Upper lobe of right lung (tissue), 1 donor: ENCODE measurements around the gene KIAA0753. TPM values are rescaled to one million over a fixed set of nuclear protein-coding genes. Genes with fewer than 3 reads are reported as not detected.

Source experiments
- ATAC-seq: fragments of 200-7000 bp; cut with Tn5 transposase; one replicate; pipeline ENCODE4 v1.9.1; 2020; ENCODE audit warnings: mild to moderate bottlenecking, moderate library complexity
- DNase-seq: peaks from one replicate; pipeline ENCODE4 v3.0.0-alpha.2; 2020
- H3K27ac ChIP-seq: fragments of 200-600 bp; one replicate; pipeline ENCODE4 v1.8.0; 2022
- H3K27me3 ChIP-seq: fragments of 200-600 bp; one replicate; pipeline ENCODE4 v1.8.0; 2022; ENCODE audit warnings: mild to moderate bottlenecking
- H3K36me3 ChIP-seq: fragments of 200-600 bp; one replicate; pipeline ENCODE4 v1.8.0; 2022
- H3K4me1 ChIP-seq: fragments of 200-600 bp; one replicate; pipeline ENCODE4 v1.8.0; 2022
- H3K4me3 ChIP-seq: fragments of 200-600 bp; one replicate; pipeline ENCODE4 v1.8.0; 2022; ENCODE audit warnings: mild to moderate bottlenecking
- H3K9me3 ChIP-seq: fragments of 200-600 bp; one replicate; pipeline ENCODE4 v1.8.0; 2022
- intact Hi-C: fragments of 100-400 bp; cut with DNase I; formaldehyde crosslinking; loops from one replicate; pipeline ENCODE4 v1.11.0; 2022
- total RNA-seq: library from RNA; stranded (reverse); fragmentation: NEBNext Ultra II Directional; extraction: Animal tissue kit (Norgen Biotek cat#: 25700); gene quantifications from one replicate; pipeline ENCODE4 v1.2.1, GENCODE V29; 2021
- TF ChIP-seq, protein P1 (sequence below): fragments of 200-600 bp; IDR thresholded peaks from one replicate; pipeline ENCODE4 v1.8.0; 2022; ENCODE audit warnings: antibody characterized with exemption
- donor health status: DM: no; HTN: yes; CAD: no; lungs with severe emphysema.

KIAA0753 gene
- total RNA-seq, 1 donor from 2014 or later = 18.3 TPM

DNA sequence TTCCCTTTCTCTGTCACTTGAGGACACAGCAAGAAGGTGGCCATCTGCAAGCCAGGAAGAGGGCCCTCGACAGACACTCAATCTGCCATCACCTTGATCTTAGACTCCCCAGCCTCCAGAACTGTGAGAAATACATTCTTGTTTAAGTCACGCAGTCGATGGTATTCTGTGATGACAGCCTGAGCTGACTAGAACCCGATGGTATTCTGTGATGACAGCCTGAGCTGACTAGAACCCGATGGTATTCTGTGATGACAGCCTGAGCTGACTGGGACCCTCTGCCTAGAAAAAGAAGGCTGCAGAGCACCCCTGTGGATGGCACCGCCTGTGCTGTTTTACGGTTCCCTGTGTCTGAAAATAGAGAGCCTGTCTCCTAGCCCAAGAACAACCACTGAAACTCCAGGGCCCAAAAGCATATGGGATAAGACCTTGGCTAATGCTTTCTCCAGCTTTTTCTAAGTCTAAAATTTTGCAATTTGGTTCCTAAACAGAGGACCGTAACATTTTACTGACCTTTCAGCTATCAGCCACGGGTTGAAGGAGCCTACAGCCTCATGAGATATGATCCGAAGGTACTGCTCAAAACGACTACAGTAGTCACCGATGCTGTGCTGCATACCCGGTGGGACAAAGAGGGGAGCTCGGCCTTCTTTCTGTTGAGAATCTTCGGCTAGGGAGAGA lies 51.1 kb downstream of the KIAA0753 start:
- ATAC-seq (no peak), DNase-seq (no peak)
- peaks cover 4% of the 10 kb centered on the region for H3K9me3 ChIP-seq
- peaks cover 8% of the 10 kb centered on the region for H3K4me1 ChIP-seq
- intact Hi-C loops = no loop called here
- no peak overlapping the region for H3K4me3 ChIP-seq
- H3K36me3 ChIP-seq = peaks cover 61% of the 10 kb centered on the region
- H3K27me3 ChIP-seq = no peaks in the 10 kb centered on the region
- TF ChIP-seq, protein P1, sequence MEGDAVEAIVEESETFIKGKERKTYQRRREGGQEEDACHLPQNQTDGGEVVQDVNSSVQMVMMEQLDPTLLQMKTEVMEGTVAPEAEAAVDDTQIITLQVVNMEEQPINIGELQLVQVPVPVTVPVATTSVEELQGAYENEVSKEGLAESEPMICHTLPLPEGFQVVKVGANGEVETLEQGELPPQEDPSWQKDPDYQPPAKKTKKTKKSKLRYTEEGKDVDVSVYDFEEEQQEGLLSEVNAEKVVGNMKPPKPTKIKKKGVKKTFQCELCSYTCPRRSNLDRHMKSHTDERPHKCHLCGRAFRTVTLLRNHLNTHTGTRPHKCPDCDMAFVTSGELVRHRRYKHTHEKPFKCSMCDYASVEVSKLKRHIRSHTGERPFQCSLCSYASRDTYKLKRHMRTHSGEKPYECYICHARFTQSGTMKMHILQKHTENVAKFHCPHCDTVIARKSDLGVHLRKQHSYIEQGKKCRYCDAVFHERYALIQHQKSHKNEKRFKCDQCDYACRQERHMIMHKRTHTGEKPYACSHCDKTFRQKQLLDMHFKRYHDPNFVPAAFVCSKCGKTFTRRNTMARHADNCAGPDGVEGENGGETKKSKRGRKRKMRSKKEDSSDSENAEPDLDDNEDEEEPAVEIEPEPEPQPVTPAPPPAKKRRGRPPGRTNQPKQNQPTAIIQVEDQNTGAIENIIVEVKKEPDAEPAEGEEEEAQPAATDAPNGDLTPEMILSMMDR = no peak
- H3K27ac ChIP-seq = no peak overlapping the region

DNA sequence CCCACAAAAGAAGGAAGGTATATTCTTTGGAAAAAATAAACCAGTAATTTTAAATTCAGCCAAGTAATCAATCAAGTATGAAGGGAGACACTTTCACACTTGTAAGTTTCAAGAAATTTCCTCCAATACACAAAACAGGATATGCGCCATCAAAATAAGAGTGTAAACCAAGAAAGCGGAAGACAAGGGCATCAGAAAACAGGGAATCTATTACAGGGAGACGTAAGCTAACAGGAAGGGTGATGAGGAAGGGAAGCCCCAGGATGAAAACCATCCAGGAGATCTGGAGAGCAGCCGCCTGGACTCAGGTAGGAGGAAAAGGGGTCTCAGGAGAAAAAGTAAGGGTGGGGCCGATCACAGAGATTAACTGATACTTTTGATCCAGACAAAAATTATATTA lies 52.3 kb downstream of the KIAA0753 start:
- H3K36me3 ChIP-seq = peaks cover 50% of the 10 kb centered on the region
- peaks cover 4% of the 10 kb centered on the region for H3K9me3 ChIP-seq
- ATAC-seq = no peak
- TF ChIP-seq, protein P1 = no peak
- H3K4me3 ChIP-seq = no peak overlapping the region
- H3K27ac ChIP-seq = no peak overlapping the region
- peaks cover 8% of the 10 kb centered on the region for H3K4me1 ChIP-seq
- no peak for DNase-seq
- no peaks in the 10 kb centered on the region for H3K27me3 ChIP-seq
- intact Hi-C loops = no loop called here

DNA sequence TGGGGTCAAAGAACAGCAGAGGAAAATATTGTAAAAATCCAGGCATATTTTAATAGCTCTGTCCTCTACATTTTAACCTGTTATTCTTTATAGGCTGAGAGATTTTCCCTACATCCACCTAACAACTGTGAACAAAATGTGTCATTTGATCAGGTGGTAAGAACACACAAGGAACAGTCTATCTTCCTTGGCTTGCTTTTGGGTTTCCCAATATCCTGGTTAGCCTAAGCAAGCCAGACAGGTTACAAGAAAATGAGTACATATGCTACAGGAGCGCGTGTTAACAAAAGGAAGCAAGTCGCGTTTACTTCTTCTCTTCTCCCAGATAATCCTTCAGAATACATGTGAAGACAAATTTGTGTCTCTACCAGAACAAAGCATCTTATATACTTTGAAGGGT lies 53.2 kb downstream of the KIAA0753 start:
- DNase-seq (no peak), ATAC-seq (no peak)
- intact Hi-C loops = no loop called here
- H3K36me3 ChIP-seq = peaks cover 52% of the 10 kb centered on the region
- H3K27ac ChIP-seq = no peak overlapping the region
- H3K9me3 ChIP-seq = peaks cover 4% of the 10 kb centered on the region
- peaks cover 8% of the 10 kb centered on the region for H3K4me1 ChIP-seq
- no peaks in the 10 kb centered on the region for H3K27me3 ChIP-seq
- TF ChIP-seq, protein P1 = no peak
- no peak overlapping the region for H3K4me3 ChIP-seq

DNA sequence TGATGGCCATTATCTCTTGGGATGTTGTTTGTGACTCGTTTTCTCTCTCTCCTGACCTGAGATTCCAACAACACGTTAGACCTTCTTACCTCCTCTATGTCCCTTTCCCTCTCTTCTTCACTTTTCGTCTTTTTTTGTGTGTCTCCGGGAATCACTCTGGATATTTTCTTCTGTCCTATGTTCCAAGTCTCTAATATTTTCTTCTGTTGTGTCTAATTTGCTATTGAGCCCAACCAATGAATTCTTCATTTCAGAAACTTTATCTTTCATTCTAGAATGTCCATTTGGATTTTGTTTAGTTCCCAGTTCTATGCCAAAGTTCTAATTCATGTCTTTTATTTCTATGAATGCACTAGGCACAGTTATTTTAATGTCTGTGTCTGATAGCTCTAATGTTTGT lies 57.1 kb downstream of the KIAA0753 start:
- H3K4me3 ChIP-seq = no peak overlapping the region
- H3K27me3 ChIP-seq = no peaks in the 10 kb centered on the region
- intact Hi-C loops = no loop called here
- DNase-seq (no peak), ATAC-seq (no peak)
- H3K36me3 ChIP-seq = peaks cover 45% of the 10 kb centered on the region
- TF ChIP-seq, protein P1 = no peak
- peaks cover 4% of the 10 kb centered on the region for H3K9me3 ChIP-seq
- no peaks in the 10 kb centered on the region for H3K4me1 ChIP-seq
- H3K27ac ChIP-seq = no peak overlapping the region

DNA sequence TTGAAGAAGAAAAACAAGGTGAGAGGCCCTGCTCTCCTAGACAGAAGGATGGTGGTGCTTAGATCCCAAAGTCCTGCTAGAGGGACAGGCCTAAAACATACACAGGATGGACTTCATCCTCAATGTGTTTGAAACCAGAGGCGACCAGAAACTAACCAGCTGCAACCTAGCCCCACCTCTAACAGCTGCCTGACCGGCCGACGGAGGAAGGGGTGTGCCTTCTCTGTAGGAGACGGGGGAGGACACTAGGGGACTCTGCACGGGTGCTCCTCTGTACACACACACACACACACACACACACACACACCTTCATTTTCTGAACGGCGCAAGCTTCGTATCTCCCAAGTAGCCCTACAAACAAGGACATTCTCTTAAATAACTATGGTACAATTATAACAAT lies 59.9 kb downstream of the KIAA0753 start:
- no peak overlapping the region for H3K27ac ChIP-seq
- peaks cover 2% of the 10 kb centered on the region for H3K9me3 ChIP-seq
- peaks cover 24% of the 10 kb centered on the region for H3K36me3 ChIP-seq
- no peaks in the 10 kb centered on the region for H3K27me3 ChIP-seq
- ATAC-seq = no peak
- peaks cover 3% of the 10 kb centered on the region for H3K4me1 ChIP-seq
- intact Hi-C loops = no loop called here
- no peak for DNase-seq
- TF ChIP-seq, protein P1 = no peak
- no peak overlapping the region for H3K4me3 ChIP-seq

DNA sequence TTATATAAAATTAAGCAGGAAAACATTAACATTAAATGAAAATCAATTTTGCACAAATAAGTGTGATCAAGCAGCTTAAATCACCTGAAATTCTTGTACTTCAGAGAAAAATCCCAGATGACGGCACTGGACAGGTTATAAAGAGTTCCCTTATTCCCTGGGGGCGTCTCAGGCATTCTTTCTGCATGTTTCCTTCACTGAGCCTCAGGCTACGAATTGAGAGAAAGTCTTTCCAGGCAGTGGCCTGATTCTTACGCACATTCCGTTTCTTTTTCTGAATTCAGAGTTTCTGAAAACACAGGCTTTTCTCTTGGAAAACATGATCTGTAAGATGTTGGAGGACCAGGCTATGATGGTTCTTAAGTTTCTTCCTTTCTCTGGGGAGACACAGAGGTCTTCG lies 62.0 kb downstream of the KIAA0753 start:
- peaks cover 22% of the 10 kb centered on the region for H3K36me3 ChIP-seq
- TF ChIP-seq, protein P1 = no peak
- peaks cover 14% of the 10 kb centered on the region for H3K4me1 ChIP-seq
- DNase-seq (no peak), ATAC-seq (no peak)
- no peaks in the 10 kb centered on the region for H3K27me3 ChIP-seq
- H3K27ac ChIP-seq = no peak overlapping the region
- H3K4me3 ChIP-seq = no peak overlapping the region
- intact Hi-C loops = no loop called here
- no peaks in the 10 kb centered on the region for H3K9me3 ChIP-seq
